B cell (primary cell): ENCODE results near the gene RIPOR2.

Experiments
- CTCF ChIP-seq: fragments of 200-600 bp; IDR thresholded peaks from one replicate; pipeline ENCODE4 v1.8.0; 2022; ENCODE audit warnings: antibody characterized with exemption, mild to moderate bottlenecking
- EZH2 ChIP-seq: IDR thresholded peaks from 2 replicates; pipeline ENCODE4 v1.6.1; 2012; ENCODE audit warnings: borderline replicate concordance, low read depth, mild to moderate bottlenecking, moderate library complexity, low read length; ENCODE audit not compliant: insufficient read depth, poor library complexity, severe bottlenecking

DNA sequence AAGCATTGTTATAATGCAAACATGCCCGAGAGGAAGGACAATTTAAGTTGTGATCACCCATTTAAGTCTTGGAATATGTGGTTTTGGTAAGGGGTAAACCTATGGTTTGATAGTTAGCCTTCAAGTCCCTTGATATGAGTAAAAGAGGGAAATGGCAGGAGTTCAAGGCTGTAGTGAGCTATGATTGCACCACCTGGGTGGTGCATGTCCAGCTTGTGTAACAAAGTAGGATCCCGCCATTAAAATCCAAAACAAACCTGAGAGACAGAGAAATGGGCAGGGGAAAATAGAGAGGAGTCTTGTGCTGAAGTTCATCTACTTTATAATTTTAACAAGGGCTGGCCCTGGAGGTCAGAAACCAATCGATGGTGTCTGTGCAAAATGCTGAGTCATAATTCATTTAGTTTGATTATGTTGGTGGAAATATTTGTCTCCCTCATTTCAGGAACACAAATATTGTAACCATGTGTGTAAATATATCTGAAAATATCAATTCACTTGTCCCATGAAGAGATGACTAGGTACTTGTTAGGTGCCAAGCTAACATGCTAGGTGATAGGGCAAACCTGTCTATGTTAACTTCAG, 113.8 kb downstream of the RIPOR2 start:
- TF ChIP-seq EZH2 (no peak), CTCF (no peak)
